ENCODE results near the gene BIRC2. TPM values are rescaled to one million over a fixed set of nuclear protein-coding genes. Genes with fewer than 3 reads are reported as not detected.
A peak's percentile ranks its signal among the peaks of the same experiment; 100 is the strongest.
"Not testable (repeated sequence)": the region's sequence is repeated elsewhere in the genome, so short reads cannot be mapped to it uniquely, and the experiment has no call there.

Gene BIRC2
- total and polyA plus RNA-seq, 2 donors = 20.9 to 104 TPM

DNA sequence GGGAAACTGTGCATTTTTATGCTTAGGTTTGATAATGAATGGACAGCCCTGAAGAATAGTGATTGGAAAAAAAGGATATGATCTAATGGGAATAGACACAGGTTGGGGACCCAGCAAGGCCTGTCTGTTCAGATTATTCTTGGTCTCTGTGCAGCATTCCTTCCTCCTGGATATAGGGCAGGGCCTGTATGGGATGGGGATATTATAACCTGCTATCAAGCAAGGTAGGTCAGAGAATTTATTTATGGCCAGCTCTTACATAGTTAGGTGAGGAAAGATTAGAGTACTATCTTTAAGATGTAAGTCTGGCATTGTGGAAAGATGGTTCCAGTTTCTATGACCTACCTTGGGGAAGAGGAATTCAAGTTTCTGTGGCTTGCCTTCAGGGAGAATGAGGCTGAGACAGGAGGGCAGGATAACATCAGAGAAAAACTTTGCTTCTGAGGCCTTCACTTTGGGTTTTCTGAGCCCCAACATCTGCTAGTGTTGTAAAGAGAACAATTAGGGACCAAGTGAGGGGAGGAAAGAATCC is 8.5 kb upstream of the BIRC2 start:
- DNase-seq (ENCODE audit: extremely low spot score) = no peak
- Histone ChIP-seq H3K4me1 (ENCODE audit: insufficient read depth) (no peaks in the 10 kb centered on the region), H3K4me3 (ENCODE audit: low read depth, low read length) (no peak overlapping the region), H3K36me3 (ENCODE audit: insufficient read depth) (no peaks in the 10 kb centered on the region), H3K27ac (ENCODE audit: low read depth) (no peak overlapping the region)

DNA sequence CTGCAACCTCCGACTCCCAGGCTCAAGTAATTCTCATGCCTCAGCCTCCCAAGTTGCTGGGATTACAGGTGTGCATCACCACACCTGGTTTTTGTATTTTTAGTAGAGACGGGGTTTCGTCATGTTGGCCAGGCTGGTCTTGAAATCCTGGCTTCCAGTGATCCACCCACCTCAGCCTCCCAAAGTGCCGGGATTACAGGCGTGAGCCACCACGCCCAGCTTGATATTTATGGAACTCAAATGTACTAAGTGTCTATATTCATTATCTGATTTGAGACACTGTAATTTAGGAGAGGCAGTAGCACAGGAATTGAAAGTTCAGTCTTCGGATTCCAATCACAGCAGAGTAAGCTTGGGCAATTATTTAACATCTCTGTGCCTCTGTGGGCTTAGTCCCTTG is 5.7 kb upstream of the BIRC2 start:
- H3K36me3 ChIP-seq (ENCODE audit: insufficient read depth); DNase-seq (ENCODE audit: extremely low spot score); H3K4me1 ChIP-seq (ENCODE audit: insufficient read depth); H3K4me3 ChIP-seq (ENCODE audit: low read depth, low read length); H3K27ac ChIP-seq (ENCODE audit: low read depth): not testable (repeated sequence)
- WGBS = 84% methylated on average over 7 of the region's 7 CpGs

DNA sequence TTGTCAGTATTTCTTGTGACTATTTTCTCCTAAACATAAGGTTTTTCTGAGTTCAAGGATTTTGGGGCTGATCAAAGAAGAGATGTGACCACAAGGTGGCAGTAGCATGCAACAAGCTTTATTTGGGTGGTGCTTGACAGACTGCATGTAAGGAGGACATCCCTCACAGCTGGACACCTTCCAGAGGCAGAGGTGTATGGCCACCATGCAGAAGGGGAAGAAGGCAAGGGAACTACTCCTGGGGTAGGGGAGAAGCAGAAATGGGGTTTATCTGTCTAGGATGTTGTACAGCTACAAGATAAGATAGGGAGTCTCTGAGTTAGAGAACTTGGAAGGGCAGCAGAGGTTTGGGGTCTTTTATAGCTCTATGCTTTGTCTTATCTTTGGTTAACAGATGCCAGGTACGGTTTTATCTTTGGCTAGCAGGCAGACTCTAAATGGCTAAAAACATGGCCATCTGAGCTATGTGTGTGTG is 5.1 kb upstream of the BIRC2 start:
- DNase-seq (ENCODE audit: extremely low spot score) = peak; percentile 59
- Histone ChIP-seq H3K36me3 (ENCODE audit: insufficient read depth) (no peaks in the 10 kb centered on the region), H3K4me1 (ENCODE audit: insufficient read depth) (no peaks in the 10 kb centered on the region), H3K27ac (ENCODE audit: low read depth) (no peak overlapping the region), H3K4me3 (ENCODE audit: low read depth, low read length) (no peak overlapping the region)
- 29% methylated on average over 1 of the region's 1 CpG for WGBS

DNA sequence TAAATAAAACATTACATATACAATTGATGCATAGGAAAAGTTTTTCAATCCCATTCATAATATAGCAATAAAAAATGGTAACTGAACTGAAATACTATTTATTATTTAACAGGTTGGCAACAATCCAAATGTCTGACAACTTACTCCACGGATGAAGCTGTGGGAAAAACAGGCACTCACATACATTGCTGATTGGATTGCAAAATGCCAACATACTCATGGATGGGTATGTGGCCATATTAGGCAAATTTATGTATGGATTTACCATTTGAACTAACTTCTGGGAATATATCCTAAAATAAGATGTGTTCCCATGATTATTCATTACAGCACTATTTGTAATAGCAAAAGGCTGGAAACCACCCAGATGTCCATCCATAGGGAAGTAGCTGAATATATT is 3.2 kb upstream of the BIRC2 start:
- H3K36me3 ChIP-seq (ENCODE audit: insufficient read depth) = no peaks in the 10 kb centered on the region
- 36% methylated on average over 1 of the region's 1 CpG for WGBS
- no peaks in the 10 kb centered on the region for H3K4me1 ChIP-seq (ENCODE audit: insufficient read depth)
- no peak overlapping the region for H3K4me3 ChIP-seq (ENCODE audit: low read depth, low read length)
- DNase-seq (ENCODE audit: extremely low spot score) = no peak
- no peak overlapping the region for H3K27ac ChIP-seq (ENCODE audit: low read depth)

DNA sequence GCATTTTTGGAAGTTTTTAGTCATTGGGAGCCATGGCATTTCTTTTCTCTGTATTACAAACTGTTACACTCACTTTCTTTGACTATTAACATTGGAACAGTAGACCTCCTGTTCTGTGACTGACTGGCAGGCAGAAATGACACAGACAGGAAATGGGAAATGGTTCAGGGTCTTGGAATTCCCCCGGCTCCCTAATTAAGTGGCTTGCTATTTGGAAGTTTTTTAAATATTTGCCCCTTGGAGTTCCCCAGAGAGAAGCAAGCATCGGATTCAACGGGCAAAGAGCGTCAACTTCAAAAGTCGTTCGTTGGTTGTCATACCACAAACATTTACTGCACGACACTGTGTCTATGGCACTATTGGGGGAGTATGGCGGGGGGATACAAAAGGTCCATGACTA is 1.1 kb upstream of the BIRC2 start:
- WGBS = 22% methylated on average over 8 of the region's 8 CpGs
- no peak for DNase-seq (ENCODE audit: extremely low spot score)
- no peaks in the 10 kb centered on the region for H3K4me1 ChIP-seq (ENCODE audit: insufficient read depth)

DNA sequence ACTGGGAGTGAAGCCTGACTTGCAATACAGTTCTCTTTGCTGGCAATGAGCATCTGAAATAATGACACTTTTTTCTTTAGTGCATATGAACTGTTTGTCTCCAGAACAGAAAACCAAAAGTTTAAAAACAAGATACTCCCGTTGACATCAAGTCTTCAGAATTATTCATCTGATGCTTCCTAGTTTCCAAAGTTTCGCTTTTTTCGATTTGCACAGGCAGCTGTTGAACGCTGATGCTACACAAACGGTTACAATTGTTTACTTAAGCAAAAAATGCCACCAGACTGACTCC is 612 bp upstream of the BIRC2 start:
- Histone ChIP-seq H3K36me3 (ENCODE audit: insufficient read depth) (no peaks in the 10 kb centered on the region), H3K4me1 (ENCODE audit: insufficient read depth) (no peaks in the 10 kb centered on the region), H3K4me3 (ENCODE audit: low read depth, low read length) (peak overlapping the region; percentile 82), H3K27ac (ENCODE audit: low read depth) (peak overlapping the region; percentile 95)
- DNase-seq (ENCODE audit: extremely low spot score) = no peak
- under 1% methylated on average over 5 of the region's 5 CpGs for WGBS

More for the DNA sequence above, 1.1 kb upstream of the BIRC2 start:
- H3K36me3 ChIP-seq (ENCODE audit: insufficient read depth) = no peaks in the 10 kb centered on the region
- peak overlapping the region; percentile 82 for H3K4me3 ChIP-seq (ENCODE audit: low read depth, low read length)
- peak overlapping the region; percentile 11 for H3K27ac ChIP-seq (ENCODE audit: low read depth)

DNA sequence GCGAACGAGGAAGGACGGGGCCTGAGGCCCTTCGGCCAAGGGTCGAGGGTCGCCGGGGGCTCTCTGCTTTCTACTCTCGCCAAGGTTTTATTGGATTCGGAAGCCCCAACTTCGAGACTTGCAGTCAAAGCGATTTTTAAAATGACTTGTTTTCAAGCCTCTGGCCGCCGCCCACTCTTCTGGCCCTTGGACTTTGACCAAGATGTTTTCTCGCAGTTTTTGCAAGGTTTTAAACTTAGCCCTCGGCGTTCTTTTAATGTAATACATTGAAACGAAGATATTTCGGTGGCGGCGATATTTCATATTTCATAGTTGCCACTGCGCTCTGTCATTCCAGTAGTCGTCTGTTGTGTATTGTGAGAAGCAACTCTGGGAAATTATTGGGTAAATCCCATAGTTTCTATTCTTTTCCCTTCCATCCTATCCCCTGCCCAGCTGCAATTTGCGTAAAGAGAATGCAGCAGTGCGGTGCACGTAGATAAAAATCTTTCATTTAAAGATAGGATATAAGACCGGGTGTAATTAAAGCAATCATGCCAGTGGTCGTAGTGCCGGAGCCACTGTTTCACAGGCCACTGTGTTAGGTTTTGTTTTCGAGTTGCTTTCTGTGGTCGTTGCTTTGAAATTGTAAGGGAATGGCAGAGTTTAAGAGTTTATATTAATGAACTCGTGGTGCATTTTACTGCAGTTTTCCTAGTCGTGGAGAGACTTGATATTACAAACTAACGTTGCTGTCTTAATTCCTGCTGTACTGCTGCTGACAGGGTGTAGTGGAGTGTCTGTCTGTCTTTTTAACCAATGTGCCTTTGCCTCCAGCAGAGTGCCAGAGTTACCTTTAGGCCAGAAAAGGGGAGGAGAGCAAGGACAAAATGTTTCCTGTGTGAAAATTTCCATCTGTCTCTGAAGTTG is 702 bp downstream of the BIRC2 start:
- under 1% methylated on average over 33 of the region's 33 CpGs for WGBS
- no peaks in the 10 kb centered on the region for H3K36me3 ChIP-seq (ENCODE audit: insufficient read depth)
- no peaks in the 10 kb centered on the region for H3K4me1 ChIP-seq (ENCODE audit: insufficient read depth)
- H3K27ac ChIP-seq (ENCODE audit: low read depth) = peak overlapping the region; percentile 95
- no peak for DNase-seq (ENCODE audit: extremely low spot score)
- peak overlapping the region; percentile 82 for H3K4me3 ChIP-seq (ENCODE audit: low read depth, low read length)

DNA sequence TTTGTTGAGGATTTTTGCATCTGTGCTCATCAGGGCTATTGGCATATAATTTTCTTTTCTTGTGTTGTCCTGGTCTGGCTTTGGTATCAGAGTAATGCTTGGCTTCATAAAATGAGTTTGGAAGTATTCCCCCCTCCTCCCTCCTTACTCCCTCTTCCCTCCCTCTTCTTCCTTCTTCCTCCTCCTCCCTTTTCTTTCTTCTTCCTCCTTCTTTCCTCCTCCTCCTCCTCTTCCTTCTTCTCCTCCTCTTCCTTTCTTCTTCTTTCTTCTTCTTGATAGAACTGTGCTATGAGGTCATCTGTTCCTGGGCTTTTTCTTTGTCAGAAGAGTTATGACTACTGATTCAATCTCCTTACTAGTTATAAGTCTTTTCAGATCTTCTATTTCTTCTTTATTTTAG is 10.1 kb downstream of the BIRC2 start:
- Histone ChIP-seq H3K4me1 (ENCODE audit: insufficient read depth) (no peaks in the 10 kb centered on the region), H3K27ac (ENCODE audit: low read depth) (no peak overlapping the region), H3K36me3 (ENCODE audit: insufficient read depth) (peaks cover 2% of the 10 kb centered on the region), H3K4me3 (ENCODE audit: low read depth, low read length) (no peak overlapping the region)
- no peak for DNase-seq (ENCODE audit: extremely low spot score)

DNA sequence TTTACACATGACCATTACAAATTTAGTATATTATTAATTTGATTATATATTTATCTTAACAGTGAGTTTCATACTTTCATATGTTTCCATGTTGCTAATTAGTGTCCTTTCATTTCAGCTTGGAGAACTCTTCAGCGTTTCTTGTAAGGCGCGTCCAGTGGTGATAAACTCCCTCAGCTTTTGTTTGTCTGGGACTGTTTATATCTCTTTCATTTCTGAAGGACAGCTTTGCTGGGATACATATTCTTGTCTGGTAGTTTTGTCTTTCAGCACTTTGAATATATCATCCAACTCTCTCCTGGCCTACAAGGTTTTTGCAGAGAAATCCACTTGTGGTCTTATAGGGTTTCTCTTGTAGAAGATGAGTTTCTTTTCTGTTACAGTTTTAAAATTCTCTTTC is 12.4 kb downstream of the BIRC2 start:
- no peaks in the 10 kb centered on the region for H3K4me1 ChIP-seq (ENCODE audit: insufficient read depth)
- 86% methylated on average over 3 of the region's 3 CpGs for WGBS
- H3K4me3 ChIP-seq (ENCODE audit: low read depth, low read length) = no peak overlapping the region
- peaks cover 2% of the 10 kb centered on the region for H3K36me3 ChIP-seq (ENCODE audit: insufficient read depth)
- DNase-seq (ENCODE audit: extremely low spot score) = no peak
- H3K27ac ChIP-seq (ENCODE audit: low read depth) = no peak overlapping the region

DNA sequence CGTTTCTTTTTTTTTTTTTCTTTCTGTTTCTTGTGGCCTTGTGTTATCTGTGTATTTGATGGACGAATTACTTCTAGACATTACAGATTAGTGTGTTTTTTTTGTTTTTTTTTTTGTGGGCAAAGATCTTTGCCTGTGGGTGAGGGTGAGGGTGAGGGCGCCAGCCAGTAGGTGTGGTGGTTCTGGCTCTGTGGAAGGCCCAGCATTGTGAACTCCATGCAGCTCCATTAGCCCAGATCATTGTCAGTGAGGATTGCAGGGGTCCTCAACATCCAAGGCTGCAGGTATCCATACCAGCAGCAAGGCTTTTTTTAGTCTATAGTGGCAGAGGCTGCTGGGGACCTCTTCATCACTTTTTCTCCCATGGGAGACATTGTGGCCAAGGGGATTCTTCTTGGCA is 13.7 kb downstream of the BIRC2 start:
- no peak for DNase-seq (ENCODE audit: extremely low spot score)
- Histone ChIP-seq H3K4me1 (ENCODE audit: insufficient read depth) (no peaks in the 10 kb centered on the region), H3K27ac (ENCODE audit: low read depth) (no peak overlapping the region), H3K4me3 (ENCODE audit: low read depth, low read length) (no peak overlapping the region), H3K36me3 (ENCODE audit: insufficient read depth) (peaks cover 2% of the 10 kb centered on the region)
- WGBS = 94% methylated on average over 3 of the region's 3 CpGs

DNA sequence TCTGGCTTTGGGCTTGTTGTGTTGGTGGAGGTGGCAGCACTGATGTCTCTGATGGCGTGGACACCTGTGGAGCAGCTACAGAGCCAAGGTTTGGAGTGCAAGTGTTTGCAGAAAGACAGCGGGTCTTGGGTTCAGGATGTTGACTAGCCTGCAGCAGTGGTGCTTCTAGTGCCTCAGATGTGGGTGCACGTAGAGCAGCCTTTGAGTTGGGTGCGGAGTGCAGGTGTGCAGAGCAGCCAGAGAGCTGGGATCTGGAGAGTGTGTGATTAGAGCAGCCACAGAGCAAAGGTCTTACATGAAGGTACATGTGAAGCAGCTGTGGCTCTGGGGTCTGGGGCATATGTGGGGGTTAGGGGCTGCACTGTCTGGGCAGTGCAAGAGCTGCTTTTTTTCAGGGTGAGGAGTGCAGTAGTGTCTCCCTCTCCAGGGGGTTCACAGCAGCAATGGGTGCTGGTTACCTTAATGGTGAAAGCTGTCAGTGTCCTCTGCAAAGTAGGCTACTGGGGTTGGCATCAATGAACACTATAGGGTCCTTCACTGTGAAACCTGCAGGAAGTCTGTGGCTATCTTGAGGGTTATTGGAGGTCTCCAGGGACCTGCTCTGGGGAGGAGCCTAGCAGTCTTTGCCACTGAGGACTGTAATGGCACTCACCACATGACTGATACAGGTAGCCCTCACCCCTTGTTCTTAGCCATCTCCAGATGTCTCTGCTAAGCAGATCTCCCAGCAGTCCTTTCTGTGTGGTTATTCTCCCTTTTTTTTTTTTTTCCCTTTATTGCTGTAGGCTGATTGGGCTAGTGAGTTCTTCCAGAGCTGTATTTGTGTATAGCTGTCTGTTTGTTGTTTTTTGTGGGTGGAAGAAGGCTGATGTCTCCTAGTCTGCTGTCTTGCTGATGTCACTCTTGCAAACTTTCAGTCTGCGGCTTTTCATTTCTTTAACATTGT is 14.3 kb downstream of the BIRC2 start:
- H3K4me1 ChIP-seq (ENCODE audit: insufficient read depth) = no peaks in the 10 kb centered on the region
- 96% methylated on average over 5 of the region's 5 CpGs for WGBS
- peaks cover 2% of the 10 kb centered on the region for H3K36me3 ChIP-seq (ENCODE audit: insufficient read depth)
- H3K4me3 ChIP-seq (ENCODE audit: low read depth, low read length) = no peak overlapping the region
- no peak for DNase-seq (ENCODE audit: extremely low spot score)
- no peak overlapping the region for H3K27ac ChIP-seq (ENCODE audit: low read depth)

DNA sequence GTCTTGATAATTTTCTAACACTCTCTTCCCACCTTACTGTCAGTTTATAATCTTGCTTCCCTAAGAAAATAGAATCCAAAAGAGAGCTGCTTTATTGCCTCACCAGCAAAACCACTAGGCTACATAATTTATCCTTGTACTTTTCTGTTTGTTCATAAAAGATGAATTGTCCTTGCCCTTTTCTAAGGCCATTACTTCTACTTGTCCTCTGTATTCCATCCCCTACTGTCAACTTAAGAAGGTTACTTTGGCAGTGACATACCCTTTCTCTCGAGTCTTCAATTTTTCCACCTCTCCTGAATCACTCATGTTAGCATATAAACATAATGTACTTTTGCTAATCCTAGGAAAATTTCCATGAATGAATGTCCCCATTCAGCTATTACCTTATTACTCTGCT is 18.0 kb downstream of the BIRC2 start:
- Histone ChIP-seq H3K27ac (ENCODE audit: low read depth) (no peak overlapping the region), H3K36me3 (ENCODE audit: insufficient read depth) (peaks cover 6% of the 10 kb centered on the region), H3K4me1 (ENCODE audit: insufficient read depth) (no peaks in the 10 kb centered on the region), H3K4me3 (ENCODE audit: low read depth, low read length) (no peak overlapping the region)
- 75% methylated on average over 1 of the region's 1 CpG for WGBS
- no peak for DNase-seq (ENCODE audit: extremely low spot score)

DNA sequence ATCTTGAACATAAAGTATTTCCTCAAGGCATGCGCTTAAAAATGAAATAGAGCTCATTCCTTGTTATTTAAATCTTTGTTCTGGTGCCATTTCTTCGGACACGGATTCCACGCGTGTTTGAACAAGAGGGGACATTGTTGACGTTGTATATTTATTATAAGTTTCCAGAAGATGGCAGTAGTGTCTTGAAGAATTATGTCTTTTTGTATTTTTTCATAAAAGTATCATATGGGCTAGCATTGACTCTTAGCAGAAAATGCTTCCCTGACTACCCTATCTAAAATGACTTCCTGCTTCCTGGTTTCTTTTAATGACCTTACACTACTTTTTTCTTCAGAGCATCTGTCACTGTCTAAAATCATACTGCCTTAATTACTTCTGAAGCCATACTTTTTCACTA is 20.4 kb downstream of the BIRC2 start:
- 36% methylated on average over 6 of the region's 6 CpGs for WGBS
- no peak overlapping the region for H3K4me3 ChIP-seq (ENCODE audit: low read depth, low read length)
- H3K27ac ChIP-seq (ENCODE audit: low read depth) = no peak overlapping the region
- no peaks in the 10 kb centered on the region for H3K4me1 ChIP-seq (ENCODE audit: insufficient read depth)
- DNase-seq (ENCODE audit: extremely low spot score) = no peak
- H3K36me3 ChIP-seq (ENCODE audit: insufficient read depth) = peaks cover 3% of the 10 kb centered on the region

DNA sequence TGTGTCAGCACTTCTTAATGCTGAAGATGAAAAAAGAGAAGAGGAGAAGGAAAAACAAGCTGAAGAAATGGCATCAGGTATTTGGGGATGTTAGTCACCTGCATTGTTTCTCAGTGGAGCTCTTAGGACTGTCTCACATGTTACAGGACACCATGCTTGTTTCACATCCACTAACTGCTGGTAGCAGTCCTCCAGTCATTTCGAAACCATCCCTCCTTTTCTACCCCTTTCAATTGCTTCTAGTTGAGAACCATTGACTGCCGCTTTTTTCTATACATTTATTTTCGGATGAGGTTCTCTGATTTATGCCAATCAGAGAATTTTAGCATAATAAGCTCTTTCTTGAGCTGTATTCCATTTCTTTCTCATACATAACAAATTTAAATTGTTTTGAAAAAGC is 21.5 kb downstream of the BIRC2 start:
- no peaks in the 10 kb centered on the region for H3K4me1 ChIP-seq (ENCODE audit: insufficient read depth)
- no peak overlapping the region for H3K4me3 ChIP-seq (ENCODE audit: low read depth, low read length)
- no peak for DNase-seq (ENCODE audit: extremely low spot score)
- peaks cover 3% of the 10 kb centered on the region for H3K36me3 ChIP-seq (ENCODE audit: insufficient read depth)
- no peak overlapping the region for H3K27ac ChIP-seq (ENCODE audit: low read depth)
- WGBS = 91% methylated on average over 3 of the region's 3 CpGs
